Ectodermal cell (in vitro differentiated cells): ENCODE measurements around the gene UNC13B.

Experiments
- H3K27ac ChIP-seq: 2 replicates; pipeline ENCODE4 v1.7.0; 2013; ENCODE audit warnings: mild to moderate bottlenecking, low read depth, low read length; ENCODE audit not compliant: insufficient read depth, poor library complexity, severe bottlenecking
- H3K27me3 ChIP-seq: 2 replicates; pipeline ENCODE4 v1.7.0; 2013; ENCODE audit warnings: mild to moderate bottlenecking, low read length; ENCODE audit not compliant: insufficient read depth, control insufficient read depth, poor library complexity, severe bottlenecking
- H3K36me3 ChIP-seq: one replicate; pipeline ENCODE4 v1.7.0; 2013; ENCODE audit warnings: low read length; ENCODE audit not compliant: control insufficient read depth, insufficient read depth
- H3K4me1 ChIP-seq: one replicate; pipeline ENCODE4 v1.7.0; 2013; ENCODE audit warnings: low read length; ENCODE audit not compliant: control insufficient read depth, insufficient read depth
- H3K4me3 ChIP-seq: 2 replicates; pipeline ENCODE4 v1.7.0; 2013; ENCODE audit warnings: low read depth, low read length, control low read depth; ENCODE audit not compliant: insufficient read depth
- H3K9me3 ChIP-seq: 2 replicates; pipeline ENCODE4 v1.7.0; 2013; ENCODE audit warnings: mild to moderate bottlenecking, low read length, moderate library complexity; ENCODE audit not compliant: control insufficient read depth
- WGBS, 2 experiments: methylation state at CpG; one replicate each; pipeline ENCODE4 v1.1.7; 2013; ENCODE audit warnings: missing lambda C conversion rate in 2 of 2; 5-methylcytosine and 5-hydroxymethylcytosine counted together

Gene UNC13B

GRCh38 chr9:35415402-35416097, 253.7 kb downstream of the UNC13B start:
- WGBS, 2 experiments, result 78 to 80% methylated on average over 6 of the region's 6 CpGs
- Histone ChIP-seq H3K27me3 (no peaks in the 10 kb centered on the region), H3K9me3 (no peaks in the 10 kb centered on the region), H3K4me1 (no peaks in the 10 kb centered on the region), H3K4me3 (no peak overlapping the region), H3K27ac (no peak overlapping the region), H3K36me3 (no peaks in the 10 kb centered on the region)

- H3K27me3 ChIP-seq, result no peaks in the 10 kb centered on the region
- no peaks in the 10 kb centered on the region for H3K9me3 ChIP-seq
- H3K27ac ChIP-seq, result no peak overlapping the region
- 81% methylated on average over 2 of the region's 2 CpGs for WGBS, 2 experiments
- H3K4me1 ChIP-seq, result no peaks in the 10 kb centered on the region
- no peaks in the 10 kb centered on the region for H3K36me3 ChIP-seq
- H3K4me3 ChIP-seq, result no peak overlapping the region
Measured at GRCh38 chr9:35416098-35416427, 254.3 kb downstream of the UNC13B start.

- Histone ChIP-seq H3K4me1 (no peaks in the 10 kb centered on the region), H3K4me3 (no peak overlapping the region), H3K9me3 (no peaks in the 10 kb centered on the region), H3K27me3 (no peaks in the 10 kb centered on the region), H3K27ac (no peak overlapping the region), H3K36me3 (no peaks in the 10 kb centered on the region)
- no CpG with 5 or more reads among the region's 1 CpG for WGBS, 2 experiments
Measured at GRCh38 chr9:35422346-35422745, 260.5 kb downstream of the UNC13B start.

- Histone ChIP-seq H3K4me1 (no peaks in the 10 kb centered on the region), H3K9me3 (no peaks in the 10 kb centered on the region), H3K27me3 (no peaks in the 10 kb centered on the region), H3K36me3 (no peaks in the 10 kb centered on the region), H3K4me3 (no peak overlapping the region), H3K27ac (no peak overlapping the region)
- WGBS, 2 experiments, result 74 to 91% methylated on average over 1 of the region's 2 CpGs
Measured at GRCh38 chr9:35422753-35423152, 260.9 kb downstream of the UNC13B start.

- Histone ChIP-seq H3K36me3 (no peaks in the 10 kb centered on the region), H3K27ac (no peak overlapping the region), H3K4me1 (no peaks in the 10 kb centered on the region), H3K27me3 (no peaks in the 10 kb centered on the region), H3K4me3 (no peak overlapping the region), H3K9me3 (no peaks in the 10 kb centered on the region)
- WGBS, 2 experiments, result 97 to 100% methylated on average over 1 to 2 of the region's 2 CpGs
Measured at GRCh38 chr9:35423499-35423898, 261.7 kb downstream of the UNC13B start.

GRCh38 chr9:35424356-35425352, 262.8 kb downstream of the UNC13B start:
- Histone ChIP-seq H3K4me1 (no peaks in the 10 kb centered on the region), H3K4me3 (no peak overlapping the region), H3K36me3 (no peaks in the 10 kb centered on the region), H3K27ac (no peak overlapping the region), H3K27me3 (no peaks in the 10 kb centered on the region), H3K9me3 (no peaks in the 10 kb centered on the region)
- 86 to 89% methylated on average over 7 of the region's 7 CpGs for WGBS, 2 experiments

GRCh38 chr9:35426627-35427026, 264.8 kb downstream of the UNC13B start:
- H3K36me3 ChIP-seq, result no peaks in the 10 kb centered on the region

GRCh38 chr9:35431467-35431866, 269.7 kb downstream of the UNC13B start:
- Histone ChIP-seq H3K4me1 (no peaks in the 10 kb centered on the region), H3K9me3 (no peaks in the 10 kb centered on the region), H3K27ac (no peak overlapping the region), H3K4me3 (no peak overlapping the region), H3K27me3 (no peaks in the 10 kb centered on the region), H3K36me3 (no peaks in the 10 kb centered on the region)
- 94 to 100% methylated on average over 1 of the region's 1 CpG for WGBS, 2 experiments

More at GRCh38 chr9:35426627-35427026, 264.8 kb downstream of the UNC13B start:
- WGBS, 2 experiments, result 90 to 100% methylated on average over 1 of the region's 1 CpG
- H3K27ac ChIP-seq, result no peak overlapping the region
- no peak overlapping the region for H3K4me3 ChIP-seq
- no peaks in the 10 kb centered on the region for H3K27me3 ChIP-seq
- no peaks in the 10 kb centered on the region for H3K4me1 ChIP-seq
- H3K9me3 ChIP-seq, result no peaks in the 10 kb centered on the region

GRCh38 chr9:35432076-35432475, 270.3 kb downstream of the UNC13B start:
- WGBS, 2 experiments, result 93 to 95% methylated on average over 1 of the region's 2 CpGs
- H3K4me3 ChIP-seq, result no peak overlapping the region
- H3K9me3 ChIP-seq, result no peaks in the 10 kb centered on the region
- no peaks in the 10 kb centered on the region for H3K36me3 ChIP-seq
- H3K27me3 ChIP-seq, result no peaks in the 10 kb centered on the region
- H3K4me1 ChIP-seq, result no peaks in the 10 kb centered on the region
- H3K27ac ChIP-seq, result no peak overlapping the region

- Histone ChIP-seq H3K27ac (no peak overlapping the region), H3K4me3 (no peak overlapping the region), H3K9me3 (no peaks in the 10 kb centered on the region), H3K36me3 (no peaks in the 10 kb centered on the region), H3K4me1 (no peaks in the 10 kb centered on the region), H3K27me3 (no peaks in the 10 kb centered on the region)
- 76 to 80% methylated on average over 1 of the region's 1 CpG for WGBS, 2 experiments
Measured at GRCh38 chr9:35436933-35437332, 275.1 kb downstream of the UNC13B start.
